Colonic mucosa (tissue), 4 donors: Measurements from ENCODE around the gene ATXN3L. TPM values are rescaled to one million over a fixed set of nuclear protein-coding genes. Genes with fewer than 3 reads are reported as not detected.

Source experiments
- DNase-seq: peaks from one replicate; pipeline ENCODE4 v3.0.0-alpha.2; 2020
- H3K27ac ChIP-seq: fragments of 200-600 bp; one replicate; pipeline ENCODE4 v1.8.0; 2021
- H3K27me3 ChIP-seq: fragments of 200-600 bp; one replicate; pipeline ENCODE4 v1.8.0; 2021
- H3K36me3 ChIP-seq: fragments of 200-600 bp; one replicate; pipeline ENCODE4 v1.8.0; 2021
- H3K4me1 ChIP-seq: fragments of 200-600 bp; one replicate; pipeline ENCODE4 v1.8.0; 2021; ENCODE audit warnings: mild to moderate bottlenecking
- H3K4me3 ChIP-seq: fragments of 200-600 bp; one replicate; pipeline ENCODE4 v1.8.0; 2021
- H3K9ac ChIP-seq, 2 donors: one replicate each; pipeline ENCODE4 v1.7.0; 2013; ENCODE audit warnings: control low read depth in 2 of 2, low read depth in 2 of 2, low read length in 2 of 2
- H3K9me3 ChIP-seq: fragments of 200-600 bp; one replicate; pipeline ENCODE4 v1.8.0; 2021
- CTCF ChIP-seq: fragments of 200-600 bp; IDR thresholded peaks from one replicate; pipeline ENCODE4 v1.8.0; 2022; ENCODE audit warnings: antibody characterized with exemption, mild to moderate bottlenecking
- intact Hi-C: fragments of 100-400 bp; cut with DNase I; formaldehyde crosslinking; loops from one replicate; pipeline ENCODE4 v1.14.1; 2022
- total RNA-seq, 2 donors: library from RNA; stranded (reverse); fragmentation: NEBNext Ultra II Directional in 1 of 2; extraction: Animal tissue kit (Norgen Biotek cat#: 25700) in 1 of 2; gene quantifications; one replicate each; pipeline ENCODE4 v1.2.1, GENCODE V29; 2021
- donor health status: healthy.
- donor health status: DM: no; HTN: no; CAD: no.
- donor health status: DM: no; HTN: no; CAD: no.

The ATXN3L gene
- total RNA-seq, 2 donors from 2014 or later: not detected

GRCh38 chrX:13295841-13296240 is 24.0 kb downstream of the ATXN3L start:
- Histone ChIP-seq H3K4me3 (no peak overlapping the region), H3K36me3 (no peaks in the 10 kb centered on the region), H3K9me3 (no peaks in the 10 kb centered on the region), H3K4me1 (no peaks in the 10 kb centered on the region), H3K27me3 (no peaks in the 10 kb centered on the region), H3K9ac (no peak overlapping the region), H3K27ac (no peak overlapping the region)
- TF ChIP-seq CTCF: no peak
- DNase-seq: no peak
- intact Hi-C loops: no loop called here

- Histone ChIP-seq H3K27ac (no peak overlapping the region), H3K4me1 (no peaks in the 10 kb centered on the region), H3K9me3 (no peaks in the 10 kb centered on the region), H3K36me3 (no peaks in the 10 kb centered on the region), H3K9ac (no peak overlapping the region), H3K27me3 (no peaks in the 10 kb centered on the region), H3K4me3 (no peak overlapping the region)
- no peak for DNase-seq
- intact Hi-C loops: no loop called here
- no peak for TF ChIP-seq CTCF
Observed at GRCh38 chrX:13293700-13294099, 26.2 kb downstream of the ATXN3L start.

GRCh38 chrX:13290891-13291614 is 28.8 kb downstream of the ATXN3L start:
- H3K4me1 ChIP-seq: no peaks in the 10 kb centered on the region
- H3K27ac ChIP-seq: no peak overlapping the region
- H3K36me3 ChIP-seq: no peaks in the 10 kb centered on the region

GRCh38 chrX:13288671-13289070 is 31.2 kb downstream of the ATXN3L start:
- intact Hi-C loops: no loop called here
- no peak for DNase-seq
- H3K36me3 ChIP-seq: no peaks in the 10 kb centered on the region
- H3K9ac ChIP-seq: no peak overlapping the region
- no peaks in the 10 kb centered on the region for H3K27me3 ChIP-seq
- no peak overlapping the region for H3K4me3 ChIP-seq
- no peaks in the 10 kb centered on the region for H3K4me1 ChIP-seq
- H3K27ac ChIP-seq: no peak overlapping the region
- H3K9me3 ChIP-seq: no peaks in the 10 kb centered on the region
- no peak for TF ChIP-seq CTCF

More at GRCh38 chrX:13290891-13291614, 28.8 kb downstream of the ATXN3L start:
- intact Hi-C loops: no loop called here
- Histone ChIP-seq H3K9me3 (no peaks in the 10 kb centered on the region), H3K9ac (no peak overlapping the region), H3K4me3 (no peak overlapping the region), H3K27me3 (no peaks in the 10 kb centered on the region)
- TF ChIP-seq CTCF: no peak
- DNase-seq: no peak

GRCh38 chrX:13287816-13288215 is 32.0 kb downstream of the ATXN3L start:
- Histone ChIP-seq H3K9ac (no peak overlapping the region), H3K4me3 (no peak overlapping the region), H3K27ac (no peak overlapping the region), H3K27me3 (no peaks in the 10 kb centered on the region), H3K9me3 (no peaks in the 10 kb centered on the region), H3K36me3 (no peaks in the 10 kb centered on the region), H3K4me1 (no peaks in the 10 kb centered on the region)
- DNase-seq: no peak
- intact Hi-C loops: no loop called here
- no peak for TF ChIP-seq CTCF
